A549 (cell line): ENCODE results near the gene RNPEP.

Experiments
- BHLHE40 ChIP-seq: IDR thresholded peaks from 2 replicates; pipeline ENCODE4 v1.6.1; 2012; ENCODE audit warnings: low read depth, low read length, inconsistent platforms
- CBX2 ChIP-seq: fragments of 200-600 bp; sonication (generic); IDR thresholded peaks from 2 replicates; pipeline ENCODE4 v1.6.1; 2016; ENCODE audit warnings: low read depth, mild to moderate bottlenecking, borderline replicate concordance
- MAZ ChIP-seq: fragments of 150-350 bp; IDR thresholded peaks from 2 replicates; pipeline ENCODE4 v1.6.1; 2014; ENCODE audit warnings: antibody characterized with exemption, low read depth, low read length, borderline replicate concordance
- RNF2 ChIP-seq: fragments of 200-600 bp; sonication (generic); IDR thresholded peaks from 2 replicates; pipeline ENCODE4 v1.6.1; 2016; ENCODE audit warnings: low read depth, mild to moderate bottlenecking, antibody characterized with exemption, moderate library complexity, borderline replicate concordance
- TF ChIP-seq, protein P1 (sequence below): fragments of 450-650 bp; IDR thresholded peaks from 2 replicates; pipeline ENCODE4 v1.6.1; 2014; ENCODE audit warnings: antibody characterized with exemption
- TF ChIP-seq, protein P2 (sequence below): fragments of 200-600 bp; sonication (generic); IDR thresholded peaks from 2 replicates; pipeline ENCODE4 v1.6.1; 2016; ENCODE audit warnings: antibody characterized with exemption, mild to moderate bottlenecking, moderate library complexity
- TF ChIP-seq, protein P3 (sequence below): fragments of >200 bp; sonication (Bioruptor Twin); formaldehyde crosslinking; IDR thresholded peaks from 3 replicates; pipeline ENCODE4 v1.5.1; 2016

DNA sequence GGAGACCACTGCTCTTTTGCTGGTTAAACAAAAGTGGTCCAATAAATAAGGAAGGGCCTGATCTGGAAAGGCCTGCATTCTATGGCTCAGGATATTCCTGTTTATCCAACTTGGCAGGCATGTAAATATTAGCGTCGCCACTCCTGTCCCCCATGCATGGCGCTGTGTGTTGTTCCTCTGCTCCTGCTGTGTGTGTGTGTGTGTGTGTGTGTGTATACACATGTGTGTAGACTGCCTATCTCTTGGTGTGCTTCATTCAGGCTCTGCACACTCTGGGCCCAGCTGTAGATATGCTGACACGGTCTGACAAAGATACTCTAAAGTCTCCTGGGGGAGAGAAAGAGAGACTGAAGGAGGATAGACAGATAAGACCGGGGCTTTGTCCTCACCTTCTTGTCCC lies 42.9 kb upstream of the RNPEP start:
- TF ChIP-seq BHLHE40, result no peak
- TF ChIP-seq RNF2, result no peak
- TF ChIP-seq CBX2, result no peak
- TF ChIP-seq, protein P1, sequence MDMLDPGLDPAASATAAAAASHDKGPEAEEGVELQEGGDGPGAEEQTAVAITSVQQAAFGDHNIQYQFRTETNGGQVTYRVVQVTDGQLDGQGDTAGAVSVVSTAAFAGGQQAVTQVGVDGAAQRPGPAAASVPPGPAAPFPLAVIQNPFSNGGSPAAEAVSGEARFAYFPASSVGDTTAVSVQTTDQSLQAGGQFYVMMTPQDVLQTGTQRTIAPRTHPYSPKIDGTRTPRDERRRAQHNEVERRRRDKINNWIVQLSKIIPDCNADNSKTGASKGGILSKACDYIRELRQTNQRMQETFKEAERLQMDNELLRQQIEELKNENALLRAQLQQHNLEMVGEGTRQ, result no peak
- TF ChIP-seq, protein P2, sequence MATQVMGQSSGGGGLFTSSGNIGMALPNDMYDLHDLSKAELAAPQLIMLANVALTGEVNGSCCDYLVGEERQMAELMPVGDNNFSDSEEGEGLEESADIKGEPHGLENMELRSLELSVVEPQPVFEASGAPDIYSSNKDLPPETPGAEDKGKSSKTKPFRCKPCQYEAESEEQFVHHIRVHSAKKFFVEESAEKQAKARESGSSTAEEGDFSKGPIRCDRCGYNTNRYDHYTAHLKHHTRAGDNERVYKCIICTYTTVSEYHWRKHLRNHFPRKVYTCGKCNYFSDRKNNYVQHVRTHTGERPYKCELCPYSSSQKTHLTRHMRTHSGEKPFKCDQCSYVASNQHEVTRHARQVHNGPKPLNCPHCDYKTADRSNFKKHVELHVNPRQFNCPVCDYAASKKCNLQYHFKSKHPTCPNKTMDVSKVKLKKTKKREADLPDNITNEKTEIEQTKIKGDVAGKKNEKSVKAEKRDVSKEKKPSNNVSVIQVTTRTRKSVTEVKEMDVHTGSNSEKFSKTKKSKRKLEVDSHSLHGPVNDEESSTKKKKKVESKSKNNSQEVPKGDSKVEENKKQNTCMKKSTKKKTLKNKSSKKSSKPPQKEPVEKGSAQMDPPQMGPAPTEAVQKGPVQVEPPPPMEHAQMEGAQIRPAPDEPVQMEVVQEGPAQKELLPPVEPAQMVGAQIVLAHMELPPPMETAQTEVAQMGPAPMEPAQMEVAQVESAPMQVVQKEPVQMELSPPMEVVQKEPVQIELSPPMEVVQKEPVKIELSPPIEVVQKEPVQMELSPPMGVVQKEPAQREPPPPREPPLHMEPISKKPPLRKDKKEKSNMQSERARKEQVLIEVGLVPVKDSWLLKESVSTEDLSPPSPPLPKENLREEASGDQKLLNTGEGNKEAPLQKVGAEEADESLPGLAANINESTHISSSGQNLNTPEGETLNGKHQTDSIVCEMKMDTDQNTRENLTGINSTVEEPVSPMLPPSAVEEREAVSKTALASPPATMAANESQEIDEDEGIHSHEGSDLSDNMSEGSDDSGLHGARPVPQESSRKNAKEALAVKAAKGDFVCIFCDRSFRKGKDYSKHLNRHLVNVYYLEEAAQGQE, result no peak
- TF ChIP-seq, protein P3, sequence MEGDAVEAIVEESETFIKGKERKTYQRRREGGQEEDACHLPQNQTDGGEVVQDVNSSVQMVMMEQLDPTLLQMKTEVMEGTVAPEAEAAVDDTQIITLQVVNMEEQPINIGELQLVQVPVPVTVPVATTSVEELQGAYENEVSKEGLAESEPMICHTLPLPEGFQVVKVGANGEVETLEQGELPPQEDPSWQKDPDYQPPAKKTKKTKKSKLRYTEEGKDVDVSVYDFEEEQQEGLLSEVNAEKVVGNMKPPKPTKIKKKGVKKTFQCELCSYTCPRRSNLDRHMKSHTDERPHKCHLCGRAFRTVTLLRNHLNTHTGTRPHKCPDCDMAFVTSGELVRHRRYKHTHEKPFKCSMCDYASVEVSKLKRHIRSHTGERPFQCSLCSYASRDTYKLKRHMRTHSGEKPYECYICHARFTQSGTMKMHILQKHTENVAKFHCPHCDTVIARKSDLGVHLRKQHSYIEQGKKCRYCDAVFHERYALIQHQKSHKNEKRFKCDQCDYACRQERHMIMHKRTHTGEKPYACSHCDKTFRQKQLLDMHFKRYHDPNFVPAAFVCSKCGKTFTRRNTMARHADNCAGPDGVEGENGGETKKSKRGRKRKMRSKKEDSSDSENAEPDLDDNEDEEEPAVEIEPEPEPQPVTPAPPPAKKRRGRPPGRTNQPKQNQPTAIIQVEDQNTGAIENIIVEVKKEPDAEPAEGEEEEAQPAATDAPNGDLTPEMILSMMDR, result no peak
- TF ChIP-seq MAZ, result no peak
